Smooth muscle cell of the brain vasculature (primary cell): Measurements from ENCODE around the gene KCNJ18.
"Not testable (repeated sequence)": the region's sequence is repeated elsewhere in the genome, so short reads cannot be mapped to it uniquely, and the experiment has no call there.

Experiments
- DNase-seq: peaks from one replicate; pipeline ENCODE4 v3.0.0-alpha.2; 2012; ENCODE audit warnings: low read depth, low spot score

Gene KCNJ18

DNA sequence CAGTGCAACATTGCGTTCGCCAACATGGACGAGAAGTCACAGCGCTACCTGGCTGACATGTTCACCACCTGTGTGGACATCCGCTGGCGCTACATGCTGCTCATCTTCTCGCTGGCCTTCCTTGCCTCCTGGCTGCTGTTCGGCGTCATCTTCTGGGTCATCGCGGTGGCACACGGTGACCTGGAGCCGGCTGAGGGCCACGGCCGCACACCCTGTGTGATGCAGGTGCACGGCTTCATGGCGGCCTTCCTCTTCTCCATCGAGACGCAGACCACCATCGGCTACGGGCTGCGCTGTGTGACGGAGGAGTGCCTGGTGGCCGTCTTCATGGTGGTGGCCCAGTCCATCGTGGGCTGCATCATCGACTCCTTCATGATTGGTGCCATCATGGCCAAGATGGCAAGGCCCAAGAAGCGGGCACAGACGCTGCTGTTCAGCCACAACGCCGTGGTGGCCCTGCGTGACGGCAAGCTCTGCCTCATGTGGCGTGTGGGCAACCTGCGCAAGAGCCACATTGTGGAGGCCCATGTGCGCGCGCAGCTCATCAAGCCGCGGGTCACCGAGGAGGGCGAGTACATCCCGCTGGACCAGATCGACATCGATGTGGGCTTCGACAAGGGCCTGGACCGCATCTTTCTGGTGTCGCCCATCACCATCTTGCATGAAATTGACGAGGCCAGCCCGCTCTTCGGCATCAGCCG, 10.8 kb downstream of the KCNJ18 start:
- not testable (repeated sequence) for DNase-seq

DNA sequence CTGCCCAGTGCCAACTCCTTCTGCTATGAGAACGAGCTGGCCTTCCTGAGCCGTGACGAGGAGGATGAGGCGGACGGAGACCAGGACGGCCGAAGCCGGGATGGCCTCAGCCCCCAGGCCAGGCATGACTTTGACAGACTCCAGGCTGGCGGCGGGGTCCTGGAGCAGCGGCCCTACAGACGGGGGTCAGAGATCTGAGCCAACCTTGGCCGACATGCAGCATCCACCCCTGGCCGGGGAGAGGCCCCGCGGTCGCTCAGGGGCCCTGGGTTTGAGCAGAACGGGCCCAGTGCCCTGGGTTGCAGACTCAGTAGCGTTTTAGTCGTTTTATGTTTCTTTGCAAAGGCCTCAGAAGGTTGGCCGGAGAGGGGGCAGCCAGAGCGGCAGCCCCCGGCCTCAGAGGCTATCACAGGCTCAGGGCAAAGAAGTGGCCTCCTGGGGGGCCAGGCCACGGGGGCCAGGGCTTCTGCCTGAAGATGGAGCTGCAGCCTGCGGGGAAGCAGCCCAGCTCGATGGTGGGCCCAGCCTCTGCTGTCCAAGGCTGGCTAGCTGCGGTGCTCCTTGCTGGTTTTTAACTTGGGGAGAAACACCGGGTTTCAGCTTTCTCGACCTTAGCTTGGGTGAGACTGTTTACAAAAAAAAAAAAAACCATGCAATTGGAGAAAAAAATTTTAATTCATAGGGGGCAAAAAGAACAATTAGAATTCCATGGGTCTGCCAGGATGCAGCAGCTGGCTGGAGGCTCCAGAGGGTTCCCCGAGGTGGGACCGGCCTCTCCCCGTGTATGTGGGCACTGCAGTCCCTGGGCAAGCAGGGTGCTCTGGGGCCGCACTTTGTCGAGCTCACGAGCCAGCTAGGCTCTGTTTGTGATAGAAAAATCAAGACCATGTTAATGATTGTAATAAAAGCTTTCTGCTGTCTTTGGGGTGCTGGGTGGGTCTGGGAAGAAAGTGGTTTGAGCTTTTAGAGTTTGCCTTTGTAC, 11.9 kb downstream of the KCNJ18 start:
- not testable (repeated sequence) for DNase-seq

DNA sequence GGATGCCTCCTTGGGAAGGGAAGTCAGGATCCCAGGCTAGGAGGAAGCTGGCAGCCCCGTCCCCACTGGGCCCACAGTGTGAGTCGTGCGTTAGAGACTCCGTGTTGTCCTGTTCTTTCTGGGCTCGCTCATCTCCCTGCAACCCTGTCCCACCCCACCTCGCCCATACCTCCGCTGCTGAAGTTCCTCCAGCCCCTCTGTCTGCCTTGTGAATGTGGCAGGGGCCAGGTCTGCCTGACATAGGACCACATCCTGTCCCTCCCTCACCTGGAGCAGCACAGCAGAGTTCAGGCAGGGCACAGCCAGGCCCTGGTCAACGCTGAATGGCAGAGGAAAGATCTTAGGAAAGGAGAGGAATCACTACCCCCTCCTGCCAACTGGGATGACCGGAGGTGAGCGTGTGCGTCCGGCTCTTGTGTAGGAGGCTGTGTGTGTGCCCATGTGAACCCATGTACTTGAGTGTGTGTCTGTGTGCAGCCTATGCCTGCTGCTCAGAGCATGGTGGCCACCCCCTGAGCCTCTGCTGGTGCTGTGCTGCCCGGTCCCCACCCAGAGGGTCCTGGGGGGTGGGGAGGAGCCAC, 12.8 kb downstream of the KCNJ18 start:
- no peak for DNase-seq

DNA sequence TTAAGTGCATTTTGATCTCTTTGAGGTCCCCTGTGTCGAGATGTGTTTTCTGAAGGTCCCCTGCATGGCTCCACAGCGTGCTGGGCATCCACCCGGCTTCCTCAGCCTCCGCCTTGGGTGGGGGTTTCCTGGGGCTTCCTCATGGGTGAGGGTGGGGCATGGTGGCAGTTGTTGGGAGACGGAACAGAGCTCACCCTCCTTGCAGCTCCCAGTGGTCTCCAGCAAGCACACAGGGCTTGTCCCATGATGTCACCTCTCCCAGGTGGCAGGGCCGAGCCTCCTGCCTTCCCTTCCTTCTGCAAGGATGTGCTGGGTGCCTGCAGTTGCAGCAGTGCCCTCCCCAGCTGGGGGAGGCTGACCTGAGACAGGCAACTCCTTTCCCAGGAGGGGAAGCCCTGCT, 13.4 kb downstream of the KCNJ18 start:
- DNase-seq: not testable (repeated sequence)

DNA sequence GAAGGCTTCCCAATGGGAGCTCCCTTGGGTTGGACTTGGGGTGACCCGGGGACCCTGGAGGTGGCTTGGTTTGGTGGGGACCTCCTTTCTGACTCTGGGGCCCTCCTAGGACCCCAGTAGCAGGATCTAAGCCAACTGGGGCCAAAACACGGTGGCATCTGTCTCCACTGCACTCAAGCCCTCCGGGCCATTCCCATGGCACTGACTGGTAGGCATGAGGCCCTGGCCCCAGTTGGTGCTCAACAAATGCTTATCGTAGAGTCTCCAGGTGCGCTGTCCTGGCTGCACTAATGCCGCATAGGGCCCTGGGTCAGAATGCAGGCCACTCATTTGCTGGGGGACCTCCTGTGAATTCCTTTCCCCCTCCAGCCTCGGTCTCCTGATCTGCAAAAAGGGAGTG, 14.2 kb downstream of the KCNJ18 start:
- DNase-seq: not testable (repeated sequence)

DNA sequence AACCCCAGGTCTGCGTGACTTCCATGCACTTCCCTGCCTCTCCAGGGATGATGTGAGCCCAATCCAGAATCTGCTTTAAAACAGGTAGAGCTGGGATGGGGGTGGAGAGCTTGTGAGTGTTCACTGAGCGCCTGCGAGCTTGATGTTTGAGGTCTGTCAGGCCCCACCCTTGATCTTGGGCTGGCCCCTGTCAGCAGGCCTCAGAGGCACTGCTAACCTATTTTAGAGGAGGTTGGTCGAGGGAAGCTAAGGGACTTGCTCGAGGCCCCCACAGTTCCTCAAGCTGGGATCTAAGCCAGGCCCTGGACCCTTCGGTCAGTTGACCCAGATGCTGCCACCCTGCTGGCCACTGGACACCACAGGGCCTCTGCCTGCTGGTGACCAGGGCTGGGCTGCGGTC, 14.8 kb downstream of the KCNJ18 start:
- not testable (repeated sequence) for DNase-seq

DNA sequence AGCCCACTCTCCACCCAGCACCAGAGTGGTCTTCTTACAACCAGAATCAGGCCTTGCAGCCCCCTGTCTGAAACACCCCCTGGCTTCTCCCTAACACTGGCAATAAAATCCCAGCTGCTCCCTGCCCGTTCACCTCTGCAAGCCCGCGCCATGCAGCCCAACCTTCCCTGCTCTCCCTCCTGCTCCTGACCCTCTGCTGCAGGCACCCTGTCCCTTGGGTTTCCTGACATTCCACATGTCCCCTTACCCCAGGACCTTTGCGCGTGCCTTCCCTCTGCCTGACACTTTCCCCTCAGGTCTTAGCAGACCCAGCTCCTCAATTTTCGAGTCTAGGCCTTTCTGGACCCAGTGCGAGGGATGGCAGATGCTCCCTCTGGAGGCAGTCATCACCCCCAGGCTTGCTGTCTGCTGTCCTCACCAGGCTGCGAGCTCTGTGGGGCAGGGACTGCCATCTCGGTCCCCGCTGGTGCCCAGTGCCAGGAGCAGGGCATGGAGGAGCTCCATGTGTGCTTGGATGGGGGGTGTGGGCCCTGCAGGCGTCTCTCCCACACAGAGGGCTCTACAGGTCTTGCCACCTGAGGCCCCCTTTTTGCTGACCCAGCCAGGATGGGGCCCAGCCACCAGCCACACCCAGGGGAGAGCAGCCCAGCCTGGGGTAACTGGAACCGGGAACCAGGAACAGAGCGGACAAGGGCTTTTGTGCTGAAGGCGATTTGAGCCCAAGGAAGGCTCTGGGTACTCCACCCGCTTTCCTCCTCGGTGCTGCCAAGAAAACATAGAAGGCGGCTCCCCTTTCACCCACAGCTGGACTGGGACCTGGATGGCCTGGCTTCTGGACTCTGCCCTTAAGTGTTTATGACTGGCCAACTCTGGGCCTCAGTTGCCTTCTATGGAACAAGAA, 15.6 kb downstream of the KCNJ18 start:
- DNase-seq: not testable (repeated sequence)

DNA sequence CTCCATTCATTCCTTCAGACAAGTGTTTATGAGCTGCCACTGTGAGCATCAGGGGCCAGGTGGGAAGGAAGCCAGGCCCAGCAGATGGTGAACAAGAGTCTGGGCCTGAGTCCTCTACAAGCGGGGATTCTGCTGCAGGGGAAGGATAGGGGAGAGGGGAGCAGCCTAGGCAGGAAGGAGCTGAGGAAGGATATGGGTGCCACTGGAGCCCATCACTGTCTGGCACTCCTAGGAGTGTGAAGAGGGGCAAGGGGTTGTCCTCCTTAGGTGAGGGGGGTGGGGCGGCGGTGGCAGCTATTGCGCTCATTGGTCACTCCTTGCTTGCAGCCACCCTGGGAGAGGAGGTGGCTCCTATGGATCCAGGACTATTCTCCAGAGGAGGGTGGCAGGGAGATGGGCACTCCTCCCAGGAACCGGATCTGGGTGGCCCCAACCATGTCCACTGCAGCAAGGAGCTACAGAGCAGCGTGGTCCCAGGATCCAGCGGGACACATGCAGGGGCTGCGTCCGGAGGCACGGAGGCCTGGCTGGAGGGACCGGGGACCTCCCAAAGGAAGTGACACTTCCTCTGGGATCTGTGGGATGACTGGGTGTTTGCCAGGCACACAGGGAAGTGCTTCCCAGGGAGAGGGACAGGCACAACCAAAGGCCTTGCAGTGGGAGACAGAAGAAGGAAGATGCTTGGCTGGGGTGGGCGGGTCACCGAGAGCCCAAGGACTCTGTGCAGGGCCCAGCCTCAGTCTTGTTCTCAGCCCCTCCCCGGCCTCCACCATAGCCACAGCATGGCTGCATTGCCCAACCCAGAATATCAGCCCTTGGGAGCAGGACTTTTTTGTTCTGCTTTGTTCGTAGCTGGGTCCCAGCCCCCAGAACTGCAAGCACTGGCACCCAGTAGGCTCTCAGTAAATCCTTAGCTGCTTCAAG, 16.6 kb downstream of the KCNJ18 start:
- not testable (repeated sequence) for DNase-seq

DNA sequence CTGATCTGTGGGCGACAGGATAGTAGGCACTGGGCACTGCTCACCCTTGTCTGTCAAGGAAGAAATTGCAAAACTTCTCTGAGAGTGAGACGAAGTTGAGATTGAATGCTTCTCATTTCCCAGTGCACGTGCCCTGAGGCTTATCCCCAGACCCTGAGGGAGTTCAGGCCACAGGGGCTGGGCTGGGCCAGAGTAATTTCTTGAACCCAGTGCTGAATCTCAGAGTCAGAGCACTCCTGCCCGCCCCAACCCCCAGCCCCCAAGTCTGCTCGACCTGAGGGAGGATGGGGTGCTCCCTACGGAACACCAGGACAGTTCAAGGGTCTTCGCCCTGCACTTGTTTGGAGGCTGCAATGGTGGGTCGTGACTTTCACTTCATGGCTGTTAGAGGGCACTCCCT, 17.7 kb downstream of the KCNJ18 start:
- DNase-seq: not testable (repeated sequence)

DNA sequence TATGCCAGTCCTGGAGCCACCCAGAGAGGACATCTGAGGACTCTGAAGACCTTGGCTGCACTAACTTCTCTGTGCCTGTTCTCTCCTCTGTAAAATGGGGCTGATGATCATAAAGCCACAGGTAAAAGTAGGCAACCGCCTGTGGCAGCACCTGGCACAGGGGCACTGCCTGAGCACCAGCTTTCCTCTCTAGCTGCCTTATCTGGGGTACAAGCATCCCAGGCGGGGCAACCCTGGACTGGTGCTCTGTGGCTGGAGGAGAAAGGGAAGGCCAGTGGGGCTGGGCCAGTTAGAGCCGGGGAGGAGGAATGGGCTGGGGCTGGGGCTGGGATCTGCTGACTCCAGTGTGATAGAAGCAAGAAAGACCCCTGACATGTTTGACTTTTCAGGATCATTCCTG, 18.2 kb downstream of the KCNJ18 start:
- not testable (repeated sequence) for DNase-seq

DNA sequence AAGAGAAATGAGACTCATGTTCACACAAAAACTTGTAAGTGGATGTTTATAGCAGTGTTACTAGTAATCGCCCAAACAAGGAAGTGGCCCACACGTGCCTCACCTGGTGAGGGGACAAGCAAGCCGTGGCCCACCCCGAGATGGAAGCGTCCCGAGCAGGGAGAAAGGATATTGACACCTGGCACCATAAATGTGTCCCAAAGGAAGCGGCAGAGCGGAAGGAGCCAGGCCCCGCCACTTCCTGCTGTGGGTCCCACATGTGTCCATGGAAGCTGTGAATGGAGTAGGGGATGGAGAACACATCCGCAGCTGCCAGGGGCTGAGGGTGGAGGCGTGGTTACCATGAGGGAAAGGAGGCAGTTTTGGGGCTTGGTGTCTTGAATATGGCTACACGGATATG, 18.9 kb downstream of the KCNJ18 start:
- DNase-seq: no peak

DNA sequence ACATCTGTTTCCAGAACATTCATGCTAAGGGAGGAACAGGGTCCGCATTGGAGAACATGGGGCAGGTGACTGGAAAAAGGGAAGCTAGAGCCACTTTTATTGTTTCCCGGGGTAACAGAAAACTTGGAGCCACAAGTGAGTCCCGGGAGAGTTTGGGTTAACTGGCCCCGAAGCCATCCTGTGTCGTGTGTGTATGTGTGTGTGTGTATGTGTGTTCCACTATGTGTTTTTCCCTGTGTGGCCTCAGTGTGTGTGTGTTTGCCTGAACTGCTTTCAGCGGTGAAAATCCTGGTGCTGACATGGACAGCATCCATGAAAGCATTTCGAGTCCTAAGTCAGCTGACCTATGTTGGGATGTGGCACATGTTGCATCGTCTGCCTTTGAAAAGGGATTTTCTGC, 20.7 kb downstream of the KCNJ18 start:
- DNase-seq: not testable (repeated sequence)

DNA sequence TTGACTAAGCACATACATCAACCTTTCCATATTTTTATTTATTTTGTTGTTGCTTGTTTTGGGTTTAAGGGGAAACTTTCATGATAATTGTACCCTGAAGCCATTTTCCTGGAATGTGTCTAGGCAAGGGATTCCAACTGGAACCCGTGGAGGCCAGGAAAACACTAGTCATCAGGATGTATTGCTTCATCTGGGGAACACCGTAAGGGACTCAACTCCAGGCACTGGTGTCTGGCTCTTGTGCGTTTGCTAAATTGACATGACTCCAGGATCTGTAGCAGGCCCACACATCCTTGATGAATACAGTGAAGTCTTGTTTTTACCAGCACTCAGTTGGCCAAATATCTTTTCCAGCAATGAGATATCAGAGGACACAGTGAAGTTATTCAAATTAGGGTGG, 21.3 kb downstream of the KCNJ18 start:
- DNase-seq: not testable (repeated sequence)

DNA sequence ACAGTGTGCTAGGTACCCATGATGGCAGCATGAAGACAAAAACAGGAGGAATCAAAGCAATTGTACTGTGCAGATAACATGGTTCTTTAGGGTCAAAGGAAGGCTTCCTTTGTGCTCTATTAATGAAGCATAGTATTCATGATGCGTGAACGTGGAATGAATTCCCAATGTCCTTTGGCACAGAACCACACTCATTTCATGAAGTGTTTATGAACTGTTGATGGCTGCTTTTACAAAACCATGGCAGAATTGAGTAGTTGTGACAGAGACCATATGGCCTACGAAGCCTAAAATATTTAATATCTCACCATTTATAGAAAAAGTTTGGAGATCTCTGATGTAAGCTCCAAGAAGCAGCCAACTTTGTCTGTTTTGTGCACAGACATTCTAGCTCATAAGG, 22.4 kb downstream of the KCNJ18 start:
- DNase-seq: not testable (repeated sequence)

DNA sequence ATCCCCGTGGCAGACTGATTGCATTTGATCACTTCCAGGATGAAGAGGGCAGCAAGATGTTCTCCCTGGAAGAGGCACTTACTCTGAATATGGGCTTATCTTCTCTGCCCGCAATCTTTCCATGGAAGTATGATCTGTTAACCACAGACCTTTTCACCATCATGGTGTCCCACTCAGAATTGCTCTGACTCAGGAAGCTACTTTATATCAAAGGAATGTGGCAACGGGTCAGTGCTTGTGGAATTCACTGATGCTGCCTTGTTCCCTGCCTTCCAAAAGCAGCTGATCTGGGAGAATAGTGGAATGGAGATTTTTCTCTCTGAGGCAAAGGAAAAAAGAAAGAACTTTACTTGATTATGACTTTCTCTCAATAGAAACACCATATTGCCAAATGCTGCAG, 23.6 kb downstream of the KCNJ18 start:
- not testable (repeated sequence) for DNase-seq

DNA sequence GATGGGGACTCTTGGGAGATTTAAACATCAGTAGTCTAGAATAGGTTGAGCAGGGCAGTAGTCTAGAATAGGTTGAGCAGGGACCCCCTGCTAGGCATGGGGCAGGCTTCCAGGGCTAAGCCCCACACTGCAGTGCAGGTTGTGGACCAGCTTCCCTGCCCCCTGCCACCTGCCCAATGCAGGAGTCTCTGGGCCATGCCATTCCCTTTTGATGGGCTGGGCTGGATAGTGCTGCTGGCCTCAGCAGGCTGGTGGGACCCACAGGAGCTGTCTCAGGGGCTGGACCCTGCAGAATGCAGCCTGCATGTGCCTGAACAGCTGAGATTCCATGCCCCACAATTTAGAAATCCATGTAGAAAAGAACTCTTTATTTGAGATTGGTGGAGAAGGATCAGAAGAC, 26.6 kb downstream of the KCNJ18 start:
- not testable (repeated sequence) for DNase-seq

DNA sequence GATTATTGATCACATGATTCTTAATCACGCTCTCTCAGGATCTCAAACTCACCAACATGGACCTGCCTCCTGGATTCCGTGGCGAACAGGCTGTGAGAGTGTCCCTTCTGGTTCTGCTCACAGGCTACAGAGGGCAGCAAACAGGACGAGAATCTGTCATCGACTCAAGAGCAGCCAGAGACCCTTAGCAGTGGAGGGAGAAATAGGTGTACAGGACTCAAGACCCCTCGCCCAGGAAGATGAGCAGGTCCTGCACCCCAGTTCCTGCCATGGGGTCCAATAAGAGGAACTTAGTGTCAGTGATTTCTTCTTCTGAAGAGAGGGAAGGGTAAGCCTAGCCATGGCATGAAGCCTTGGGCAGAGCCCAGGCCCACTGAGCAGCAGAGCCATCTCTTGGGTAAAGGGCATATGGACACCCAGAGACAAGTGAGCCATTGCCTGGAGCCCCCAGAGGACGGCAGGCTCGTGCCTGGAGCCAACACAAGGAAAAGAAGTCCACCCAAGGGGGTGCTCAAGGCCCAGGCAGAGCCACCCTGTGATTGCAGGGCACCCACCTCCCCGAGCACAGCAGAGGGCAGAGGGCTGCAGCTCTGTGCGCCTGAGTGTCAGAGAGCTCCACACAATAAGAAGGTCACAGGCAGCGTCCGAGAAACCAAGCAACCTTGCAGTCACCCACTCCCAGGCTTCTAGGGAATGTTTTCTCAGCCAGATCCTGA, 27.3 kb downstream of the KCNJ18 start:
- not testable (repeated sequence) for DNase-seq

DNA sequence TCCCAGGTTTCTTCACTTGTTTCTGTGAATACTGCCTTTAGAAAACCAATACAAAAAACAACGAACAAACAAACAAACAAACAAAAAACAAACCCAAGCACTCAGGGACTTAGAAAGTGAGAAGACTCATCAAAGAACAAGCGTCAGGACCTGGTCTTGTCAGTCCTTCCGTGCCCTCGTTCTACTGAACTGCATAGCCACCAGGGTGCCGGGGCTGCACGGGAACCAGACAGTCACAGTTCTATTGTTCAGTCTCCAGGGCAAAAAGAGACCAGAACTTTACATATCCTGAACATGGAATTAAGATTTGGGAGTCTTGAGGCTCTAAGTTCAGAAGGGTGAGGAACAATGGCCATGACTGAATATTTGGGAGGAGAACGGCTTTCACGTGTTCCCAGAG, 28.2 kb downstream of the KCNJ18 start:
- DNase-seq: not testable (repeated sequence)

DNA sequence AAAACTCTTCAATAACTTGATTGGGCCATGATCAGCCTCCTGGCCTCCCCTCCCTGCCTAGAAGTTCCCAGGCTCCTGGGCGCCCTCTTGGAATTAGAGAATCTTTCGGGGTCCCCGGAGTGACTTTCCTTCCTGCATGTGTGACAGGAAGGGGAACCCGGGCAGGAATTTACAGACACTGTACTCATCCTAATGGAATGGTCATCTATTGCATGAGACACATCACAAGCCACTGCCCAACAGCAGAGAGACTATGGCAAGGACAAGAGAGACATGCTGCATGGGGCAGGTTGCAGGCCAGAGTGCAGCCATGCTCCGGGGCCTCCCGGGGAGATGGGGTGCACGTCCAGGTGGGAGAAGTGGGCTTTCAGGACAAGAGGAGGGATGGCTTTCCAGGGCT, 29.9 kb downstream of the KCNJ18 start:
- not testable (repeated sequence) for DNase-seq
